NCI-H1436 (cell line): Measurements from ENCODE around the gene RDH13.

ENCODE experiments used
- DNase-seq: peaks from one replicate; lab custom pipeline; 2025; lab: John Stamatoyannopoulos, UW

The RDH13 gene

GRCh38 chr19:55091955-55092354 lies 29.0 kb upstream of the RDH13 start:
- DNase-seq: no peak

GRCh38 chr19:55091126-55091910 lies 28.4 kb upstream of the RDH13 start:
- DNase-seq: no peak

- DNase-seq: no peak
Observed at GRCh38 chr19:55090564-55090963, 27.6 kb upstream of the RDH13 start.

GRCh38 chr19:55089342-55089944 lies 26.5 kb upstream of the RDH13 start:
- DNase-seq: no peak

GRCh38 chr19:55088543-55089341 lies 25.8 kb upstream of the RDH13 start:
- DNase-seq: peak; percentile 84

GRCh38 chr19:55088021-55088451 lies 25.1 kb upstream of the RDH13 start:
- DNase-seq: no peak

- no peak for DNase-seq
Observed at GRCh38 chr19:55087542-55087901, 24.6 kb upstream of the RDH13 start.

- peak; percentile 94 for DNase-seq
Observed at GRCh38 chr19:55086730-55087541, 24.0 kb upstream of the RDH13 start.

- DNase-seq: no peak
Observed at GRCh38 chr19:55085923-55086715, 23.2 kb upstream of the RDH13 start.

- no peak for DNase-seq
Observed at GRCh38 chr19:55084416-55084815, 21.5 kb upstream of the RDH13 start.

GRCh38 chr19:55083004-55083850 lies 20.3 kb upstream of the RDH13 start:
- no peak for DNase-seq

- no peak for DNase-seq
Observed at GRCh38 chr19:55082020-55082851, 19.3 kb upstream of the RDH13 start.

GRCh38 chr19:55081770-55082019 lies 18.7 kb upstream of the RDH13 start:
- no peak for DNase-seq

GRCh38 chr19:55080968-55081769 lies 18.2 kb upstream of the RDH13 start:
- peak; percentile 73 for DNase-seq

GRCh38 chr19:55080121-55080967 lies 17.4 kb upstream of the RDH13 start:
- peak; percentile 95 for DNase-seq

GRCh38 chr19:55079400-55080038 lies 16.6 kb upstream of the RDH13 start:
- DNase-seq: no peak

- DNase-seq: no peak
Observed at GRCh38 chr19:55078996-55079395, 16.0 kb upstream of the RDH13 start.
